ENCODE measurements around the gene HMGN4.

HMGN4 gene

DNA sequence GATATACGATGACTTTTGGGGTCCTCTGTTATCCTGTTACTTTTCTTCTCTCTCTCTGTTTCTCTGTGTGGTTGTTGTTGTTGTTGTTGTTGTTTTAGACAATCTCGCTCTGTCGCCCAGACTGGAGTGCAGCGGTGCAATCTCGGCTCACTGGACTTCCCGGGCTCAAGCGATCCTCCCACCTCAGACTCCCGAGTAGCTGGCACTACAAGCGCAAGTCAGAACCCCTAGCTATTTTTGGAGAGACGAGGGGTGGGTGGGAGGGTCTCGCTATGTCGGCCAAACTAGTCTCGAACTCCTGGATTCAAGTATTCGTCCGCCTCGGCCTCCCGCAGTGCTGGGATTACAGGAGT, 39.5 kb downstream of the HMGN4 start:
- DNase-seq (ENCODE audit: low read depth in 3 of 3), result no peak

DNA sequence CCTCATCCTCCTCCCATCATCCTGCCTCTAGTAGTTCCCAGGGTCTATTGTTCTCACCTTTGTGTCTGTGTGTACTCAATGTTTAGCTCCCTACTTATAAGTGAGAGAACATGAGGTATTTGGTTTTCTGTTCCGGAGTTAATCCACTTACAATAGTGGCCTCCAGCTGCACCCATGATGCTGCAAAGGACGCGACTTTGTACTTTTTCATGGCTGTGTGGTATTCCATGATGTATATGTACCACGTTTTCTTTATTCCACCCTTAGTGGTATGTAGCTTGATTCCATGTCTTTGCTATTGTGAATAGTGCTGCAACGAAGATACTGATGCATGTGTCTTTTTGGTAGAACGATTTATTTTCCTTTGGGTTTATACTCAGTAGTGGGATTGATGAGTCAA, 40.1 kb downstream of the HMGN4 start:
- no peak for DNase-seq (ENCODE audit: low read depth in 3 of 3)

DNA sequence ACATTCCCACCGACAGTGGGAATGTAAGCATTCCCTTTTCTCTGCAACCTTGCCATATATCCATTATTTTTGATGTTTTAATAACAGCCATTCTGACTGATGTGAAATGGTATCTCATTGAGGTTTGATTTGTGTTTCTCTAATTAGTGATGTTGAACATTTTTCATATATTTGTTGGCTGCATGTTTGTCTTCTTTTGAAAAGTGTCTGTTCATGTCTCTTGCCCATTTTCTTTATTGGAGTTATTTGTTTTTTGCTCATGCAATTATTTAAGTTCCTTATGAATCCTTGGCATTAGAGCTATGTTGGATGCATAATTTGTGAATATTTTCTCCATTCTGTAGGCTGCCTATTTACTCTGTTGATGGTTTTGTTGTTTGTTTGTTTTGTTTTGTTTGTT, 40.6 kb downstream of the HMGN4 start:
- no peak for DNase-seq (ENCODE audit: low read depth in 3 of 3)

DNA sequence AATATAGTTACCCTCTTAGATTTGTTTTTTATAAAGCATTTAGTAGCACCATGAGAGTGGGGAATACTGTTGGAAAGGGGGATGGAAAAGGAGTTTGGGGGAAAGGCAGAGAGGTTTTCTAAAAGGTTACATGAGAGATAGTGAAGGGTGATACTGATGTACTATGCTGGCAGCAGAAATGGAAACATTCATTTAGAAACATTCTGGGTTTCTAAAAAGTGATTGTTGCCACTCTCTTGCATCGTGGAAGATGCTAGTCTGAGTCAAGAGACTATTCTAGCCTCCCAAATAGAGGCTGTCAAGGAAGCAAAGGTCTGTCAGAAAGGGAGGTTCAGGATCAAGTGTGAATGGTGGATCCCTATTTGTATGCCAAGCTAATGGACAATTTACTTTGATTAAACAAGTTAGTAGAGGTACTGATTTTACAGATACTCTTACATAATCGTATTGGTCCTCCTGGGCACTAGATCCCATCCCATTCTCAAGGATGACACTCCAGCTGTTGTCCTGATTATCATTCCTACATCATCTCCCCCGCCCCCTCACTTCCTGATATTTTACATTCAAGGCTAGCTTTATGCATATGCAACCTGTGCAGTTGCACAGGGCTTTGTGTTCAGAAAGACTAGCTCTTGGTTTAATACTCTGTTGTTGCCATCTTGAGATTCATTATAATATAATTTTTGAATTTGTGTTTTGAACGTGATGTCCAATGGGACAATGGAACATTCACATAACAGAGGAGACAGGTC, 43.2 kb downstream of the HMGN4 start:
- no peak for DNase-seq (ENCODE audit: low read depth in 3 of 3)

DNA sequence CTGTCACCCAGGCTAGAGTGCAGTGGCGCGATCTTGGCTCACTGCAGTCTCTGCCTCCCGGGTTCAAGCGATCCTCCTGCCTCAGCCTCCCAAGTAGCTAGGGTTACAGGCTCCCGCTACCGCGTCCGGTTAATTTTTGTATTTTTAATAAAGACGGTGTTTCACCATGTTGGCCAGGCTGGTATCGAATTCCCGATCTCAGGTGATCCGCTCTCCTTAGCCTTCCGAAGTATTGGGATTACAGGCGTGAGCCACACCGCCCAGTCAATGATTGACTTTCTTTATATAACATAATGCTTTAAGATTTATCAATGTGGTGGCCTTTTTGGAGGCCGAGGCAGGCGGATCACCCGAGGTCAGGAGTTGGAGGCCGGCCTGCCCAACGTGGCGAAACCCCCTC, 50.8 kb downstream of the HMGN4 start:
- DNase-seq (ENCODE audit: low read depth in 3 of 3), result no peak

DNA sequence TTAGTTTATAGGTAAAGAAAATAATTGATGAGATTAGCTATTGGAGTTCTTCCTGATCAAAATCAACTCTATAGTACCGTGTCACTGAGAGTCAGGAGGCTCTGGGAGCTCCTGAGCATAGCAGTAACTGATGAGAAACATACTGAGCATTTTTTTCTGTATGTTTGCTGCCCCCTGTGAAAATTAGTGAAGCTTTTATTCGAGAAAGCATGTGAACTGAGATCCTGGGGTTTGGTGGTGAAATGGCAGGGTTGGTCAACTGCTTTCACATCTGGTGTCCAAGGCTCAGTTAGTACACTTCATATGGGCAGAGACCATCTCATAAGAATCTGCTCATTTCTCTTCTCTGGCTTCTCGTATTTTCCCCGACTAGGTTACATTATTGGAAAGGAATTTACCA, 54.5 kb downstream of the HMGN4 start:
- DNase-seq (ENCODE audit: low read depth in 3 of 3), result no peak

DNA sequence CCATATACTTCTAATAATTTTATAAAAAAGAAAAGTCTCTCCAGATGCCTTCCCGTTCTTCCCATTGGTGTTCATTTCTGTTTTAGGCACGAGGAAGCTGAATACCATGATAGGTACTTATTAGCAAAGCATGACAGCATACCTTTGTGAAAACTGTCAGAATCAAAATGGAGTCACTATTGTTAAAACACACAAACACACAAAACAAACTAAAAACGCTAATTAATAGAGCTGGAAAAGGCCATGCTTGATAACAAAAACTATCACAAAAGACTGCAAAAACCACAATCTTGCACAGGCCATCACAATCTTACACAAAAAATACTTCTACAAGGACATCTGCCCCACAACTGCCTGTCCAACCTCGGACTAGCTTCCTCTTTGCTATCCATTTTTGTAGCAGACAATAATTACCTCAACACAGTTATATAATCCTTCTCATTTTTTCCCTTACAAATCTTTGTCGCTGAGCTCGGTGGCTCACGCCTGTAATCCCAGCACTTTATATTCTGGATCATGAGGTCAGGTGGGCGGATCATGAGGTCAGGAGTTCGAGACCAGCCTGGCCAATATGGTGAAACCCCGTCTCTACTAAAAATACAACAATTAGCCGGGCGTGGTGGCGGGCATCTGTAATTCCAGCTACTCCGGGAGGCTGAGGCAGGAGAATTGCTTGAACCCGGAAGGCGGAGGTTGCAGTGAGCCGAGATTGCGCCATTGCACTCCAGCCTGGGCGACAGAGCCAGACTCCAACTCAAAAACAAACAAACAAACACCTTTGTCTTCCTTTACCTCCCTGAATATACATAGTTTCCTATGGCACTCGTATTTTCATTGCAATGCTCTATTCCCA, 55.3 kb downstream of the HMGN4 start:
- DNase-seq (ENCODE audit: low read depth in 3 of 3), result no peak

DNA sequence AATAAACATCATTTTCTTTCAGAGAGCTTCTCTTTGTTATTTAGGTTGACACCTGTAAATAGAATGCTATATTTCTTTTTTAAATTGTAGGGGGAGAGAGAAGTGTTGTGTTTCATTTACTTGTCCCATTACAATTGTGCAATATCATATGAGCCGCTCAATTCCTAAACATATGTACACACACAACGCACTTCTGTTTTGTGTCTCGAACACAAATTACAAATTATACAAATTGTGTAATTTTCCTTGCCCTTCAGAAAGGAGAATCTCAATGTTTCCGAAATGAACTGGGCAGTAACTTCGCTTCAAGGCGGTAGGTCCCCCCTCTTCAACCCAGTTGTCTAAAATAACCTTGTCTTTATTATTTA, 55.9 kb downstream of the HMGN4 start:
- no peak for DNase-seq (ENCODE audit: low read depth in 3 of 3)

DNA sequence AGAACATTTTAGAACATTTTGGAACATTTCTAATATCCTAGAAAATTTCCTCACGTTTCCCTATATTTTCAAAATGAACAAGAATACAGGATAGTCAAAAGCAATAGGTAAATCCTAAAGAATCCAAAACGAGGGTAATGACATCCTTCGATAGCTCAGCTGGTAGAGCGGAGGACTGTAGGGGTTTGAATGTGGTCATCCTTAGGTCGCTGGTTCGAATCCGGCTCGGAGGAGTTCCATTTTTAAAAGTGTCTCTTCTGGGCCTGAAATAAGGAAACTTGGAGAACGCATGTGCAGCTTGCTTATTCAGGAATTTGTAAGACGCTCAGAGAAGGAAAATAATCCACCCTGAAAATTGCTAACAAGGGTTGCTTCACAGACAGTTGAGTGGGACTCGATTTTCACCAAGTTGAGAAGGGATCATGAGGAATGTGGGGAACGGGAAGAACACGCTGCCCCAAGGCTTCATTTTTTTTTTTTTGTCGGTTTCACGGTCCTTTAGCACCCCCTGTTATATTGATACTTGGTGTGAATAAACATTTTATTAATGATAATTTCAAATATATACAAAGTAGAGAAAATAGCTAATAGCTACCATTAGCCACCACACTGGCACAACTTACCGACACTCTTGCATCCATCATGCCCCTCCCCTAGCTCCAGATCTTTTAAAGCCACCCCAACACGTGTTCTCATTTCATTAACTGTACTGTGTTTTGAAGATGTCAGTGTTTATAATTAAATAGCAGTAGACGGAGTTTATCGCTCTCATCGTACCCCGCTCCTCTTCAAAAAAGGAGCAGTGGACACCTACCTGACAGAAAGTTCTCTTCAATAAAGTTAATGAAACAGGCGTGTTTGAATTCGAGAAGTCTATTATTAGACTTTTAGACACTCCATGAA, 56.8 kb downstream of the HMGN4 start:
- peak in 2 of 3 experiments; percentile 30 to 59 for DNase-seq (ENCODE audit: low read depth in 3 of 3)

DNA sequence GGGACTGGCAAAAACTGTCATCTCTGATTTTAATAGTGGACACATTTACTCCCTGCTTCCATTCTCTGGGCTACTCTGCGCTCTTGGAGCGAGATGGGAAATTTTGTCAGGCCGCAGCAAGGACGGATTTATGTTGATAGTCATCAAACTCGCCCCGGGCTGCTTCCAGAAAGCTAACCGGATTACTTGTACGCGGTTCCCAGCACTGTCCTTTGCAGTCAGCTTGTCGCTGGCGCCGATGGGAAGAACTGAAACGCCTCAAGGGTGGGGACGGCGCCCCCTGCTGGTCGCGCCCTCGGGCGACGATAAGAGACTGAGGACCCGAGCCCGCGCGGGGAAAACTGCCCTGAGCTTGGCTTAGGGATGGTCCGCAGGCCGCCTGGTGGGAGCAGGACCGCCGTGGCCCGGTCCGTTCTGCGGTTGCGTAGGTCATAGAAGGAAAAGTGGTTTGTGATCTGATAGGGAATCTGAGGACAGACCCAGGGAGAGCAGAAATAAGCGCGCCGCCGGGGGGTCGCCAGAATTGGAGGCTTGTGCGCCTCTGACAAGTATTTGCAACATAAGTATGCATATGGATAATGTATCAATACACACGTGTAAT, 57.6 kb downstream of the HMGN4 start:
- peak; percentile 75 to 86 (median 79) for DNase-seq (ENCODE audit: low read depth in 3 of 3)

Measured in stimulated activated CD4-positive, alpha-beta T cell treated with anti-CD3 and anti-CD28 coated beads, TNF-alpha, amount 100 ng/mL, for 24 hours (primary cell).